GM12878 (cell line): ENCODE data around the gene SPX.

ENCODE experiments used
- JUNB ChIP-seq: IDR thresholded peaks from 2 replicates; pipeline ENCODE4 v1.6.1; 2016; ENCODE audit warnings: antibody characterized with exemption, mild to moderate bottlenecking
- SUZ12 ChIP-seq: fragments of 200-600 bp; sonication (generic); IDR thresholded peaks from one replicate; pipeline ENCODE4 v1.6.1; 2018; ENCODE audit warnings: antibody characterized with exemption, mild to moderate bottlenecking; ENCODE audit not compliant: unreplicated experiment
- TF ChIP-seq, protein P1 (sequence below), 3 experiments: IDR thresholded peaks in 2 of 3; conservative IDR thresholded peaks in 1 of 3; 2 replicates each; pipeline ENCODE4 v1.5.1; 2011; ENCODE audit warnings: low read depth in 3 of 3, low read length in 3 of 3, mild to moderate bottlenecking in 3 of 3, control low read depth in 2 of 3, moderate library complexity in 2 of 3, inconsistent platforms in 1 of 3, mixed read lengths in 1 of 3; ENCODE audit not compliant: control insufficient read depth in 2 of 3, insufficient read depth in 1 of 3; ENCODE audit errors: extremely low read depth in 1 of 3

DNA sequence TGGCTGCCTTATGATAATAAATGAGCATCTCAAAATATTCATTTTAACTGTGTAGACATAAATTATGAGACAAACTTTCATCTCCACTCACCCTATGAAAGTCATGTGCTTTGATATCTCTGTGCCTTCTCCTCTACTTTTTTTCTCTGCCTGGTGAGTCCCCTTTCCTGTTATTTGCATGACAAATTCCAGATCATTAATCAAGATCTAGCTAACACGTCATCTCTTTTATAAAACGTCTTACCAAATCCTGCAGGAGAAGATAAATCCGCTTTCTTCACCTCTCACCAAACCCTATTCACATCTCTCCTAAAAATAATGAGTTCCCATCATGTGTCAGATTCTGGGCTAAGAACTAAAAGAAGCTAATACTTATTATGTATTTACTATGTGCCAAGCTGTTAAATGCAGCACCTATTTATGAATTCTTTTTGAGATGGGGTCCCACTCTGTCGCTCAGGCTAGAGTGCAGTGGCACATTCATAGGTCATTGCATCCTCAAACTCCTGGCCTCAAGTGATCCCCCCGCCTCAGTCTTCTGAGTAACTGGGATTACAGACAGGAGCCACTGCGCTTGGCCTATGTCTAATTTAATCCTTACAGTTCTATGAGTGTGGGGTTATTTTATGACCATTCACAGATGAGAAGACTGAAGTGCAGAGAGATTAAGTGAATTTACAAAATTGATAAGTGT, 26.7 kb downstream of the SPX start:
- TF ChIP-seq JUNB (no peak), SUZ12 (no peak)
- TF ChIP-seq, protein P1, sequence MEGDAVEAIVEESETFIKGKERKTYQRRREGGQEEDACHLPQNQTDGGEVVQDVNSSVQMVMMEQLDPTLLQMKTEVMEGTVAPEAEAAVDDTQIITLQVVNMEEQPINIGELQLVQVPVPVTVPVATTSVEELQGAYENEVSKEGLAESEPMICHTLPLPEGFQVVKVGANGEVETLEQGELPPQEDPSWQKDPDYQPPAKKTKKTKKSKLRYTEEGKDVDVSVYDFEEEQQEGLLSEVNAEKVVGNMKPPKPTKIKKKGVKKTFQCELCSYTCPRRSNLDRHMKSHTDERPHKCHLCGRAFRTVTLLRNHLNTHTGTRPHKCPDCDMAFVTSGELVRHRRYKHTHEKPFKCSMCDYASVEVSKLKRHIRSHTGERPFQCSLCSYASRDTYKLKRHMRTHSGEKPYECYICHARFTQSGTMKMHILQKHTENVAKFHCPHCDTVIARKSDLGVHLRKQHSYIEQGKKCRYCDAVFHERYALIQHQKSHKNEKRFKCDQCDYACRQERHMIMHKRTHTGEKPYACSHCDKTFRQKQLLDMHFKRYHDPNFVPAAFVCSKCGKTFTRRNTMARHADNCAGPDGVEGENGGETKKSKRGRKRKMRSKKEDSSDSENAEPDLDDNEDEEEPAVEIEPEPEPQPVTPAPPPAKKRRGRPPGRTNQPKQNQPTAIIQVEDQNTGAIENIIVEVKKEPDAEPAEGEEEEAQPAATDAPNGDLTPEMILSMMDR (IDR thresholded peaks at IDR 0.05 in 2 of 3, conservative IDR thresholded peaks at IDR 0.05 in 1 of 3; ENCODE audit: control insufficient read depth in 2 of 3, extremely low read depth in 1 of 3, insufficient read depth in 1 of 3, low read depth in 3 of 3, low read length in 3 of 3): no peak
